Stimulated activated CD8-positive, alpha-beta memory T cell treated with anti-CD3 and anti-CD28 coated beads, Interleukin-12 subunit alpha, Interleukin-12 subunit beta, amount 100 ng/mL, for 1 hour (primary cell): ENCODE results near the gene LDLRAD4.
"Not testable (repeated sequence)": the region's sequence is repeated elsewhere in the genome, so short reads cannot be mapped to it uniquely, and the experiment has no call there.

Experiments
- DNase-seq: peaks from one replicate; pipeline ENCODE4 v3.0.0-alpha.2; 2020; ENCODE audit warnings: low read depth

The LDLRAD4 gene

GRCh38 chr18:13638719-13639595 lies 420.4 kb downstream of the LDLRAD4 start:
- no peak for DNase-seq

DNA sequence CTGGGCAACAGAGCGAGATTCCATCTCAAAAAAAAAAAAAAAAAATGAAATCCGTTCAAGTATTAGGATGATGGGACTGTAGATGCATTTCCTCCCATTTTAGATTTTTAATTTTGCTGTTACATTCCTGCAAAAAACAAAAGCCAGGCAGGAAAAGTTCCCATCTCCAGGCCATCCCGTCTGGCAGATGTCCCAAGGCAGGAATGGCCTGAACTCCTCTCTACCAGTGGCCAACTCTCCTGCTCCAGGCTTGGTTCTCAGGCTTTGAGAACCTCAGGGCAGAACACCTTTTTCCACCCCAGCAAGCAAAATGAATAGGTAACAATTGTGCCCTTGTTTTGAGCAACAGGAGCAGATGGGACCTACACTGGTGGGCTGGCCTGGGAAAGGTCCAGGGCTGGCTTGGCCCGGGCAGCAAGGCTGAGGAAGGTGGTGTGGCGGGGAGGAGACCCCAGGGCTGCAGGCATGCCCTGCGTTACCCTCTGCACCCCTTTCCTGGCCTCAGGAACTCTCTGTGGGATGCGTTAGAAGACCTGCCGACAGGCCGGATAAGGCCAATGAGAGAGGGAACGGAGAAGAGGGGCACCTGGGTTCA lies 421.8 kb downstream of the LDLRAD4 start:
- DNase-seq: no peak

GRCh38 chr18:13641551-13642439 lies 423.2 kb downstream of the LDLRAD4 start:
- DNase-seq: no peak

DNA sequence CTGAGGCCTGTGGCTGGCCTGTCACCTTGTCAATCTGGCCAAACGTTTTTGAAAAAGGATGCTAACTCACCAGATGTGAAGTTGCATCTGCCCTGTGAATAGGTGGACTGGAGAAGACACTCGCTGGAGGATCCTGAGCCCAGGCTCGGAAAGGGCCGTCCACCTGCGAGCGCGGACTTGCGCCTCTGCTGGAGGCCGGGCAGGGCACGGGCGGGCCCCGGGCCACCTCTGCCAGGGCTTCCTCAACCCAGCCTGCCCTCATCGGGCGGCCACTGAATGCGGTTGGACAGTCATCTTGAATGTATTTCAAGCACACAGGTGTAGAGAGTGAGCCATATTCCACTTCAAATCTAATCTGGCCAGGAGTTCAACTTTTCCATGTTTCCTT lies 423.9 kb downstream of the LDLRAD4 start:
- DNase-seq: no peak

- DNase-seq: no peak
These were observed 424.7 kb downstream of the LDLRAD4 start for GRCh38 chr18:13643261-13643751.

GRCh38 chr18:13645093-13645492 lies 426.5 kb downstream of the LDLRAD4 start:
- DNase-seq: no peak

GRCh38 chr18:13646633-13647032 lies 428.1 kb downstream of the LDLRAD4 start:
- no peak for DNase-seq

GRCh38 chr18:13647761-13648160 lies 429.2 kb downstream of the LDLRAD4 start:
- DNase-seq: no peak

GRCh38 chr18:13649397-13650390 lies 431.1 kb downstream of the LDLRAD4 start:
- DNase-seq: no peak

- no peak for DNase-seq
These were observed 435.3 kb downstream of the LDLRAD4 start for GRCh38 chr18:13653746-13654433.

- DNase-seq: no peak
These were observed 439.4 kb downstream of the LDLRAD4 start for GRCh38 chr18:13657974-13658373.

DNA sequence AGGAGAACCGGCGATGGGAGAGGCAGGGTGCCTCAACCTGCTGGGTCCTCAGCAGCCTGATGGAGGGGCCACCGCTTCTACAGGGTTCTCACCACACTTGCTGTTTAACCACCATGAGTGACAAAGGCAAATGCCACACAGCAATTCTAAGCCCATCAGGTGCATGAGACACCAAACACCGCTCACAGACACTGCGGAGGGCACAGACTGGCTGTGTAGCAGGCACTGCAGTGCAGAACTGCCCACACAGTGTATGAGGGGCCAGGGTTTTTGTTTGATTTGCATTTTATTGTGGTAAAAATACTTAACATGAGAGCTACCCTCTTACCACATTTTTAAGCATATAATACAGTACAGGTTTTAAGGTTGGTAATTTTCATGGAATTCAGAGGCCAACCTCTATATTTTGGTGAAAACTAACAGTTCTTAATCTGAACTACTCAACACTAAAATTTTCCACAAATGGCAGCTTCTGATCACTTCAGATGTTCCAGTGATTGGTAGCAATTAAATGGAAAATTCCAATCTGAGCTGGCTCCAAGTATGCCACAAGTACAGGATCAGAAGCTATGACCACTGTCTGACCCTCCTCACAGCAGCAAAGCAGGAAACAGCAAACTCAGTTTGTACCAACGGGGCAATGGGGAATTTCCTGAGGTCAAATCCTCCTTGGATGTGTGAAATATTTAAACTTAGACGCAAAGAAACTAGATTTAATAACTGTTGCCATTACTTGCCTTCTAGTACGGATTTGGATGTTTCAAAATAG lies 440.1 kb downstream of the LDLRAD4 start:
- no peak for DNase-seq

DNA sequence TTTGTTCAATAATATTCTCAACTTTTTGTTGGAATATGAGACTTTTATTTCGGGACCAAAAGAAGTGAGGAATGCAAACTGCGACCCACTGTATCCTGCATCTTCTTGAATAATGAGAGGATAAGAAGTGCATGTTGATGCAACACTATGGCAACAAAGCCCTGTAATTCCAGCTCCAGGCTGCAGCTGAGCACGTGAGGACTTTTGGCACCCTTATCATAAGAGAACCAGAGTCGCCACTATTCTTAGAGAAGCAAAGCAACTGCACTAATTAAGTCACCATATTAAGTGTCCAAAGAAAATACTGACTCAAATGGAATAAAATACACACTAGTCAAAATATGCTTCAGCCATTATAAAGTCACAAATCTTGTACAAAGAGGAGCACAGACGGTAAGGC lies 441.9 kb downstream of the LDLRAD4 start:
- DNase-seq: no peak

DNA sequence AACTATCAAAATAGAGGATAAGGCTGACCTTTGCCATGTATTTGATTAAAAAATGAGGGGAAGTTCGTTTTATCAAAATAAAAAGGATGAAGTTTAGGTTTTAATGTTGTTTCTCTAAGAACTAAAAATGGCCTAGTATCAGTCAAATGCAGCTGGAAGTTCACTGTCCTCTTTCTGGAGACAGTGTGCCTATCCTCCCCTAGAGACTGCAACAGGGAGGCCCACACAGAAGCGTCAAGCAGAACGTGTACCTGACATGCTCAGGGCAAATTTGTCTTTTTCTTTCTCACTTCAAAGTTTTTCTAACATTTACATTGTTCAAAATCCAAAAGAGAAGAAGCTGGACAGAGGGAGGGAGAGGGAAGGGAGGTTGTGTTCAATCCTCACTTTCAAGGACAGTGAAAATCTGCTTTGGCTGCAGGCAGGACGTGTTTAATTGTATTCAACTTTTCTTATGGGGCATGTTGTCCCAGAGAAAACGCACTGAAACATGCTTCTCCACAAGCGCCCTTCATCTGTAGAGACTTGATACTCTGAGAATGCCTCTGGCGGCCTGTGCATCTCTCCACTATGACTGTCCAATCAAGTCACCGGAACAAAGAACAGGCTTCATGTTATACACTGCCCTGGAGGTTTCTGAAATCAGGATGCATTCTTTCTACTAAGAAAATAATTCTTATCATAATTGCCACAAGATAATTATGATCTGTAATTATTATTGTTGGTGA lies 442.7 kb downstream of the LDLRAD4 start:
- DNase-seq: no peak

DNA sequence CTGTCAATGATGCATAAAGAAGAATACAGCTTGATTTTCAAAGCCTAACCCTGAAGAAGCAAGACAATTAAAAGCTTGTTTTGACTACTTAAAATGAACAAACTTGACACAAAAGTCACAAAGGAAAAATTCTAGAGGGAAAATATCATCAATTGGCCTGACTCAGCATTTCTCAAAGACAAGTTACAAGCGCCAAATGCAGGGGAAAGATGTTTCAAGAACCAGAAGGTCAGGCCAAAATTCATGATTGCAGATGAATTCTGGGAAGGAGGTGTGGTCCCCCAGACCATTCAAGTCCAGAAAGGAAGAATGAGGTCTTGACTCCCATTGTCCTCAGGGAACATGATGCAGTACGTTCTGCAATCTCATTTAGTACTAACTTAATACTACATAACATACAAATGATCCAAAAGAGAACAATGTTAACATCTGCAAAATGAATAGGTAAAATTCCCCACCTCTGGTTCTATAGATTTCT lies 443.3 kb downstream of the LDLRAD4 start:
- no peak for DNase-seq

GRCh38 chr18:13672657-13673056 lies 454.1 kb downstream of the LDLRAD4 start:
- no peak for DNase-seq

GRCh38 chr18:13676471-13676870 lies 457.9 kb downstream of the LDLRAD4 start:
- no peak for DNase-seq

GRCh38 chr18:13677350-13677749 lies 458.8 kb downstream of the LDLRAD4 start:
- not testable (repeated sequence) for DNase-seq

GRCh38 chr18:13680612-13681011 lies 462.1 kb downstream of the LDLRAD4 start:
- DNase-seq: no peak
